ENCODE measurements around the gene NCAN.
A peak's percentile ranks its signal among the peaks of the same experiment; 100 is the strongest.
"Not testable (repeated sequence)": the region's sequence is repeated elsewhere in the genome, so short reads cannot be mapped to it uniquely, and the experiment has no call there.

NCAN gene

GRCh38 chr19:19211499-19212420 is at the start of gene NCAN:
Gene NCAN, plus strand, starts transcription at chr19:19211958. Its CDS starts 4,996 bp downstream, at chr19:19216954.
- DNase-seq (ENCODE audit: low spot score) = peak; percentile 82

DNA sequence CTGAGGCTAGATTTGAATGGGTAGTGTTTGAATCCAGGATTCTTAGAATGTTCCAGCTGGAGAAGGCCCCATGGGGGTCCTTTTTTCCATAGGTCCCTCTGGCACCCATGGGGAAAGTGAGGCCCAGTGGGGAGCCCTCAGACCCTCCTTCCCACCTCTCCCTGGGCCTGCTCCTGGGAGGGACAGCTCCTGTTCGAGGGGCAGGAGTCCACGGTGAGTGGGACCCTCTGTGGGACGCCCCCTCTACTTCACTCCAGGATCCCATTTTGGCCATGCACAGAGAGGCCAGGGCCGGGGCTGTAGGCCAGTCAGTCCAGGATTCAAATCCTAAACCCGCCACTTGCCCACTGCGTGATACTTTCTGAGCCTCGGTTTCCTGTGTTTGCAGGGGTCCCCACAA is 49.3 kb upstream of the NCAN start:
- DNase-seq (ENCODE audit: low spot score) = no peak

DNA sequence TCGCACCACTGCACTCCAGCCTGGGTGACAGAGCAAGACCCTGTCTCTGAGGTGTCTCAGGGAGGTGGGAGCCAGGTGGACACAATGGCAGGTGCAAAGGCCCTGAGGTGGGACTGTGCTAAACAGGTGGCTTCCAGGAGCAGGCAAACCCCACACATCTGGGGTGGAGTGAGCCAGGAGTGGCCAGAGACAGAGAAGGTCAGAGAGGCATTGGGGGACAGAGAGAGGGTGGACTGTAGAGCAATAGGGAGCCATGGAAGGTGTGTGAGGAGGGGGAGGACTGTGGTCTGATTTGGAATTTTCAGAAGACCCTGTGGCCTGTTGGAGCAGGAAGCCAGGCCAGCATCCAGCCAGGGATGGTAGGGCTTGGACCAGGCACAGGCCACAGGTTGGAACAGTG is 46.4 kb upstream of the NCAN start:
- DNase-seq (ENCODE audit: low spot score) = no peak

DNA sequence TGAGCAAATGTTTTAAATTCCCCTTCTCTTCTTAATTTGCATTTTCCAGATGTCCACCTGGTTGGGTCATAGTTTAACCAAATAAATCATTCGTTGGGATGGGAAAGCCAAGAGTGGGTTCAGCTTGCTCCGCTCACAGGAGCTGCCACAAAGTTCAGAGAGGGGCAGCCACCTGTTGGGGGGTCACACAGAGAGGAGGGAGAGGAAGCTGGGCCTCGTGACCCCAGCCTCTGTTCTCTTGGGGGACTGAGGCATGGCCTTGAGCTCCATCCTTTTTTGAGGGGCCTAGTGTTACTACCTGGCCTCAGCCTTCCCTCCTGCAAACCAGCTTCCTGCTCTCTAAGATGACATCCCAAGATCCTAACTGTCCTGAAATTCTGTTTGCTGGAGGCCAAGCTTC is 44.1 kb upstream of the NCAN start:
- no peak for DNase-seq (ENCODE audit: low spot score)

- no peak for DNase-seq (ENCODE audit: low spot score)
Observed at GRCh38 chr19:19169236-19170052, 42.3 kb upstream of the NCAN start.

DNA sequence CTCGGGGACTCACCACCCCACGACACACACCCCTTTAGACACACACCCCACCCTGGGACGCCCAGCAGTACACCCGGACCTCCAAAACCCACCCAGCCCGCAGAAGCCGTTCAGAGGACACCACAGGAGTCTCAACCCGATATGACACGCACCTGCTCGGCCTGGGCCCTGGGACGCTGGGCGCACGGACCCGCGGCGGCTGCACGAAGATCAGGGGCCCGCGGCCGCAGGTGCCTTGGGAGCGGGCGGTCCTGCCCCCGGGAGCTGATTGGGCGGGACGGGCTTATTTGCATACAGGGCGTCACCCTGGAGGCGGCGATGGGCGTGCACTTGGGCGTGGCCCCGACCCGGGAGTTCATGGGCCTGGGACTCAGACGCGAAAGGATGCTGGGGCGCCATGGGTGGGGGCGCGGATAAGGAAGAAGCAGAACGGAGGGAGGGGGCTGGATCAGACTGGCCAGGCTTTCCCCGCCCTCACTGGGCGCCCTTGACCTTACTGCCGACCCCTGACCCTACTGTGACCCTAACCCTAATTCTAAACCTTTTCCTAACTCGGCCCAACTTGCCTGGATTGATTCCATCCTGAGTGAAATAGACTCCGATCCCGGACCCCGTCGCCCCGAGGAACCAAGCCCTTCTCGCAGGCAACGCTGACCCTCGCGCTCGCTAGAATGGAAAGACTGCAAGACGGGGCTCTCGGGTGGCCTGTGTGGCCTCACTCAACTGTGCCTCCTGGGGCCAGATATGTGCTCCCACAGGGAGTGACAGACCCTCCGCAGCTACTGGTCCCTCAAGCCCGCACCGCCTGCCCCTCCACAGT is 41.5 kb upstream of the NCAN start, which contains the start of gene MEF2B:
MEF2B (minus strand) TSS at position 211 of the 820 bp plus-strand sequence. CDS start 19,528 bp downstream, outside the sequence.
- peak; percentile 98 for DNase-seq (ENCODE audit: low spot score)

- no peak for DNase-seq (ENCODE audit: low spot score)
Observed at GRCh38 chr19:19170873-19171672, 40.7 kb upstream of the NCAN start.

- no peak for DNase-seq (ENCODE audit: low spot score)
Observed at GRCh38 chr19:19171821-19172532, 39.8 kb upstream of the NCAN start.

DNA sequence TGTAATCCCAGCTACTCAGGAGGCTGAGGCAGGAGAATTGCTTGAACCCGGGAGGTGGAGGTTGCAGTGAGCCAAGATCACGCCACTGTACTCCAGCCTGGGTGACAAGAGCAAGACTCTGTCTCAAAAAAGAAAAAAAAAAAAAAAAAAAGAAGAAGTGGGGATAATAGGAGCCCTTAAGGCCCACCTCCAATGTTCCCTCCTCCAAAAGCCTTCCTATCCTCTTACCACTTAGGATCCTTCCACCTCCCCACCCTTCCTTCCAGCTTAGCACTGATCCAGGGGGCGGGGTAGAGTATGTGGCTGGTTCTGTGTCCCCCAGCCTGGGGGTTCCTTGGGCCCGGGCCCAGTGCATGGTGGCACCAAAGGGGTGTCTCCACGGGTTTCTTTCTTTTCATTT is 38.5 kb upstream of the NCAN start:
- not testable (repeated sequence) for DNase-seq (ENCODE audit: low spot score)

DNA sequence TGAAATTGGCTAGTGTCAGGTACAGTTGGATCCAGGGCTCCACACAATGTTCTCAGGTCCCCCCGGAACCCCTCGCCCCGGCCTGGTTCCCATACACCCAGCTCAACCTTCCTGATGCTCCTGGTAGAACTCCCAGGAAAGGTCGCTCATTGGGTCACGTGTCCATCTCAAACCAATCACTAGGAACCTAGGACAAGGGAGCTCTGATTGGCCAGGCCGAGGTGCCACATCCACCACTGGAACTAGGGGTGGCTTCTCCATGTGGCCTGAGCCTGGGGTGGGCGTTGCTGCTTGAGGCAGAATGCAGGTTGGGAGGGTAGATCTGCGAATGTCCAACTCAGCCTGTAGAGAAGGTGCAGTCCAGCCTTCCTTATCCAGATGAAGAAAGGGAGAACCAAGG is 34.8 kb upstream of the NCAN start:
- DNase-seq (ENCODE audit: low spot score) = no peak

GRCh38 chr19:19179548-19180441 is 32.0 kb upstream of the NCAN start:
- DNase-seq (ENCODE audit: low spot score) = no peak

- DNase-seq (ENCODE audit: low spot score) = no peak
Observed at GRCh38 chr19:19181488-19181998, 30.2 kb upstream of the NCAN start.

DNA sequence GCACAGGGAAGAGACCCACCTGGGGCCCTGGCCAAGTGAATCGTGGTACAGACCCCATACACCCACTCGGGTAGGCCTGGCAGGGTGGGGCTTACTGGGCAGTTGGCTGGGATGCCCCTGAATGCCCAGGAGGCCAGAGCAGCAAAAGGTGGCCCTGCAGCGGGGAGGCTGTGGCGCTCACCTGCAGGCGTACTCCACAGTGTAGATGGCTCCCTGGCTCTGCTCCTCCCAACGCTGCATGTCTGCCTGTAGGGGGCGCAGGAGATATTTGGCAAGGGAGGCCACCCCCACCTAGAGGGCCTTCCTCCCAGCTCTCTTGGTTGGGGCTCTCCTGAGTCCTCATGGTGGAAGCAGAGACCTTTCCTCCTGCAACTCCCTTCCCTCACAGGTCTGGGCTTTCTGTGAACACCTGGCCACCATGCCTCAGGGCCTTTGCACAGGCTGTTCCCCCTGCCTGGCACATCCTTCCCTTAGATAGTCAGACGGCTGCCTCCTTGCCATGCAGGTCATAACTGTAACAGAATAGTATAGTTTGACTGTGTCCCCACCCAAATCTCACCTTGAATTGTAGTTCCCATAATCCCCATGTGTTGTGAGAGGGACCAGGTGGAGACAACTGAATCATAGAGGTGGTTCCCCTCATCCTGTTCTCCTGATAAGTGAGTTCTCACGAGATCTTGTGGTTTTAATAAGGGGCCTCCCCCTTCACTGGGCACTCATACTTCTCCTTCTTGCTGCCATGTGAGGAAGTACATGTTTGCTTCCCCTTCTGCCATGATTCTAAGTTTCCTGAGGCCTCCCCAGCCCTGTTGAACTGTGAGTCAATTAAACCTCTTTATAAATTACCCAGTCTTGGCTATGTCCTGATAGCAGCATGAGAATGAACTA is 25.7 kb upstream of the NCAN start:
- DNase-seq (ENCODE audit: low spot score) = peak; percentile 81

- DNase-seq (ENCODE audit: low spot score) = no peak
Observed at GRCh38 chr19:19186742-19187141, 25.0 kb upstream of the NCAN start.

- no peak for DNase-seq (ENCODE audit: low spot score)
Observed at GRCh38 chr19:19191768-19192077, 20.0 kb upstream of the NCAN start.

DNA sequence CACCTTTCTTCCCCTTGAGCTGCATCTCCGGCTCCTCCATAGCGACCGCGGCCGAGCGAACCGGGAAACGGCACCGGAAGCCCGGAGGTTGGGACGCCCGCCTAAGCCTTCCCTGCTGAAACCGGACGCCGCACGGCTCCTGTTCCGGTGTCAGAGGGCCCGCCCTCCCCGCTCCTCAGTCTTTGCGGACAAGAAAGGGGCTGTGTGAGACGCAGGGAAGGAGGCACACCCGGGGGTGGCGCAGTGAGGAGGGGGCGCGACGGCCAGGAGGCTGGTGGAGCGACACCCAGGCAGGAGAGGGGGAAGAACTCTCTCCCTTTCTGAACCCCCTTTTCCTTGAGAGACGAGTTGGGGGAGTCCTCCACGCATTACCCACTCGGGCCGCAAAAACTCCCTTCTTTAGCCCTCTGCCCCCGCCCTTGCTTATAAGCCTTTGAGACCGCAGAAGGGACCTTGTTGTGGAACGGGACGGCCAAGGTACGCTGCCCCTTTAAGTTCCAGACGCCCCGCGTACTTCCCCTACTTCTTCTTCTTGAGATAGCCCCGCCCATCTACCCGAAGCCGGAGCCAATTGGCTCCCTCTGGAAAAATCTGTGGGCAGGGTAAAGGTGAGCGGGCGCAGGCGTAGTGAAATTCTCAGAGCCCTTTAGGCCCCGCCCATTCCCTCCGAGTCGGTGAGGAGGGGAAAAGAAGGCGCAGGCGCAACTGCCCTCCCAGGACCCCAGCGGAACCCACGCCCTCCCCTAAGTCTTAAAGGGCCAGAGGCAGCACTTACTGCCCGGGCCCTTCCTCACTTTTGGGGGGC is 19.5 kb upstream of the NCAN start, which contains the start of the genes BORCS8 and RFXANK:
BORCS8 (minus strand) TSS at position 75 of the 805 bp plus-strand sequence; CDS start at position 40, 35 bp downstream.
RFXANK (plus strand) TSS at position 181 of the 805 bp plus-strand sequence. CDS start 1,689 bp downstream, outside the sequence.
- peak; percentile 96 for DNase-seq (ENCODE audit: low spot score)

DNA sequence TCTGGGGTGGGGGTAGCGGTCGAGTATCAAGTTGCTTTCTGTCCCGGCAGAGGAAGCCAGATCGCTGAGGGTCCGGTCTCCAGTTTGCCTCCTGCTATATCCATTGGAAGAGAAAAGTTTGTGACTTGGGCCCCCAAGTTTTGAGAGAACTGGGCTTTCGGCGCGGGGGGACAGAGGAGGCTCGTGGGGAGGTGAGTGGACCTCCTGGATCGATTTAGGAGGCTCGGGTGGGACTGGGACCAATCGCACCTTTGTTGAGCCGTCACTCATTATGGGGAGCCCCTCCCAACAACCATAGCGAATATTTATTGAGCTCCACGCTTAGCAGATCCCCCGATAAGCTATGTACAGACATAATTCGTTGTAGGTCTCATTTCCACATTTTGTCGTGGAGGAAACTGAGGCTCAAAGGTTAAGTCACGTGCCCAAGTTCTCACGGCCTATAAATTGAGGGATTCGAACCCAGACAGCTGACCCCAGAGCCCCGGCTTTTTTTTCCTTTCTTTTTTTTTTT is 18.8 kb upstream of the NCAN start:
- DNase-seq (ENCODE audit: low spot score) = no peak
